ENCODE results near the gene DNM2.

The DNM2 gene

GRCh38 chr19:10691178-10691881 lies 26.5 kb upstream of the DNM2 start:
- Histone ChIP-seq H2AFZ (ENCODE audit: low read length, unreplicated experiment) (no peak overlapping the region), H3K27me3 (ENCODE audit: insufficient read depth, low read length) (no peaks in the 10 kb centered on the region), H3K4me3 (ENCODE audit: low read depth, low read length) (no peak overlapping the region), H3K27ac (ENCODE audit: low read depth, low read length) (no peak overlapping the region), H3K79me2 (ENCODE audit: control insufficient read depth, insufficient read depth, low read length, unreplicated experiment) (peaks cover 7% of the 10 kb centered on the region), H3K4me1 (ENCODE audit: control insufficient read depth, insufficient read depth, low read length, unreplicated experiment) (peaks cover 8% of the 10 kb centered on the region), H3K36me3 (ENCODE audit: insufficient read depth, low read length) (no peaks in the 10 kb centered on the region; the same call in 1 of the 2 replicates)

GRCh38 chr19:10691883-10692282 lies 26.0 kb upstream of the DNM2 start:
- Histone ChIP-seq H3K36me3 (ENCODE audit: insufficient read depth, low read length) (no peaks in the 10 kb centered on the region; the same call in 1 of the 2 replicates), H3K4me1 (ENCODE audit: control insufficient read depth, insufficient read depth, low read length, unreplicated experiment) (peaks cover 4% of the 10 kb centered on the region), H3K79me2 (ENCODE audit: control insufficient read depth, insufficient read depth, low read length, unreplicated experiment) (peaks cover 7% of the 10 kb centered on the region), H2AFZ (ENCODE audit: low read length, unreplicated experiment) (no peak overlapping the region), H3K27me3 (ENCODE audit: insufficient read depth, low read length) (no peaks in the 10 kb centered on the region), H3K4me3 (ENCODE audit: low read depth, low read length) (no peak overlapping the region), H3K27ac (ENCODE audit: low read depth, low read length) (no peak overlapping the region)

- no peak overlapping the region for H3K4me3 ChIP-seq (ENCODE audit: low read depth, low read length)
- peaks cover 3% of the 10 kb centered on the region for H3K79me2 ChIP-seq (ENCODE audit: control insufficient read depth, insufficient read depth, low read length, unreplicated experiment)
- no peak overlapping the region for H3K27ac ChIP-seq (ENCODE audit: low read depth, low read length)
- H3K4me1 ChIP-seq (ENCODE audit: control insufficient read depth, insufficient read depth, low read length, unreplicated experiment), result peaks cover 4% of the 10 kb centered on the region
- H2AFZ ChIP-seq (ENCODE audit: low read length, unreplicated experiment), result no peak overlapping the region
- H3K27me3 ChIP-seq (ENCODE audit: insufficient read depth, low read length), result no peaks in the 10 kb centered on the region
- no peaks in the 10 kb centered on the region; the same call in 1 of the 2 replicates for H3K36me3 ChIP-seq (ENCODE audit: insufficient read depth, low read length)
Observed at GRCh38 chr19:10692673-10693264, 25.1 kb upstream of the DNM2 start.

GRCh38 chr19:10694706-10695307 lies 23.1 kb upstream of the DNM2 start:
- H3K27ac ChIP-seq (ENCODE audit: low read depth, low read length), result no peak overlapping the region
- H2AFZ ChIP-seq (ENCODE audit: low read length, unreplicated experiment), result no peak overlapping the region
- no peaks in the 10 kb centered on the region for H3K27me3 ChIP-seq (ENCODE audit: insufficient read depth, low read length)
- no peaks in the 10 kb centered on the region for H3K79me2 ChIP-seq (ENCODE audit: control insufficient read depth, insufficient read depth, low read length, unreplicated experiment)
- no peaks in the 10 kb centered on the region for H3K36me3 ChIP-seq (ENCODE audit: insufficient read depth, low read length)
- H3K4me3 ChIP-seq (ENCODE audit: low read depth, low read length), result peak overlapping the region; percentile 58; the same call in 1 of the 2 replicates
- peaks cover 3% of the 10 kb centered on the region for H3K4me1 ChIP-seq (ENCODE audit: control insufficient read depth, insufficient read depth, low read length, unreplicated experiment)

GRCh38 chr19:10695401-10696398 lies 22.2 kb upstream of the DNM2 start:
- no peaks in the 10 kb centered on the region for H3K79me2 ChIP-seq (ENCODE audit: control insufficient read depth, insufficient read depth, low read length, unreplicated experiment)
- no peaks in the 10 kb centered on the region for H3K27me3 ChIP-seq (ENCODE audit: insufficient read depth, low read length)
- no peak overlapping the region for H3K27ac ChIP-seq (ENCODE audit: low read depth, low read length)
- peak overlapping the region; percentile 58 for H3K4me3 ChIP-seq (ENCODE audit: low read depth, low read length)
- no peaks in the 10 kb centered on the region for H3K36me3 ChIP-seq (ENCODE audit: insufficient read depth, low read length)
- H3K4me1 ChIP-seq (ENCODE audit: control insufficient read depth, insufficient read depth, low read length, unreplicated experiment), result no peaks in the 10 kb centered on the region
- no peak overlapping the region for H2AFZ ChIP-seq (ENCODE audit: low read length, unreplicated experiment)

GRCh38 chr19:10699650-10700335 lies 18.1 kb upstream of the DNM2 start:
- no peaks in the 10 kb centered on the region for H3K36me3 ChIP-seq (ENCODE audit: insufficient read depth, low read length)
- H2AFZ ChIP-seq (ENCODE audit: low read length, unreplicated experiment), result no peak overlapping the region
- no peaks in the 10 kb centered on the region for H3K4me1 ChIP-seq (ENCODE audit: control insufficient read depth, insufficient read depth, low read length, unreplicated experiment)
- peaks cover 4% of the 10 kb centered on the region for H3K79me2 ChIP-seq (ENCODE audit: control insufficient read depth, insufficient read depth, low read length, unreplicated experiment)
- no peak overlapping the region for H3K4me3 ChIP-seq (ENCODE audit: low read depth, low read length)
- no peaks in the 10 kb centered on the region for H3K27me3 ChIP-seq (ENCODE audit: insufficient read depth, low read length)
- H3K27ac ChIP-seq (ENCODE audit: low read depth, low read length), result no peak overlapping the region

- H3K4me1 ChIP-seq (ENCODE audit: control insufficient read depth, insufficient read depth, low read length, unreplicated experiment), result no peaks in the 10 kb centered on the region
- H3K27ac ChIP-seq (ENCODE audit: low read depth, low read length), result peak overlapping the region; percentile 20; the same call in 1 of the 2 replicates
- H2AFZ ChIP-seq (ENCODE audit: low read length, unreplicated experiment), result peak overlapping the region; percentile 96
- peak overlapping the region; percentile 94 for H3K4me3 ChIP-seq (ENCODE audit: low read depth, low read length)
- no peaks in the 10 kb centered on the region for H3K36me3 ChIP-seq (ENCODE audit: insufficient read depth, low read length)
- H3K27me3 ChIP-seq (ENCODE audit: insufficient read depth, low read length), result no peaks in the 10 kb centered on the region
- peaks cover 4% of the 10 kb centered on the region for H3K79me2 ChIP-seq (ENCODE audit: control insufficient read depth, insufficient read depth, low read length, unreplicated experiment)
Observed at GRCh38 chr19:10701955-10702525, 15.8 kb upstream of the DNM2 start.

- Histone ChIP-seq H3K27ac (ENCODE audit: low read depth, low read length) (no peak overlapping the region), H3K79me2 (ENCODE audit: control insufficient read depth, insufficient read depth, low read length, unreplicated experiment) (peaks cover 3% of the 10 kb centered on the region), H3K27me3 (ENCODE audit: insufficient read depth, low read length) (no peaks in the 10 kb centered on the region)
Observed at GRCh38 chr19:10706990-10707389, 10.9 kb upstream of the DNM2 start.

GRCh38 chr19:10707440-10707839 lies 10.4 kb upstream of the DNM2 start:
- no peaks in the 10 kb centered on the region for H3K79me2 ChIP-seq (ENCODE audit: control insufficient read depth, insufficient read depth, low read length, unreplicated experiment)
- no peak overlapping the region for H3K27ac ChIP-seq (ENCODE audit: low read depth, low read length)
- no peaks in the 10 kb centered on the region for H3K36me3 ChIP-seq (ENCODE audit: insufficient read depth, low read length)
- no peaks in the 10 kb centered on the region for H3K4me1 ChIP-seq (ENCODE audit: control insufficient read depth, insufficient read depth, low read length, unreplicated experiment)
- H3K27me3 ChIP-seq (ENCODE audit: insufficient read depth, low read length), result no peaks in the 10 kb centered on the region
- no peak overlapping the region for H2AFZ ChIP-seq (ENCODE audit: low read length, unreplicated experiment)
- H3K4me3 ChIP-seq (ENCODE audit: low read depth, low read length), result no peak overlapping the region

More at GRCh38 chr19:10706990-10707389, 10.9 kb upstream of the DNM2 start:
- Histone ChIP-seq H3K36me3 (ENCODE audit: insufficient read depth, low read length) (no peaks in the 10 kb centered on the region), H3K4me1 (ENCODE audit: control insufficient read depth, insufficient read depth, low read length, unreplicated experiment) (no peaks in the 10 kb centered on the region), H2AFZ (ENCODE audit: low read length, unreplicated experiment) (no peak overlapping the region), H3K4me3 (ENCODE audit: low read depth, low read length) (no peak overlapping the region)
